ENCODE measurements around the gene ACRBP. TPM values are rescaled to one million over a fixed set of nuclear protein-coding genes. Genes with fewer than 3 reads are reported as not detected.
A peak's percentile ranks its signal among the peaks of the same experiment; 100 is the strongest.

The ACRBP gene
- polyA plus RNA-seq, 10 donors = 2.1 to 3.8 (median 2.5) TPM

GRCh38 chr12:6650832-6651231 is 3.6 kb upstream of the ACRBP start:
- no peak for DNase-seq

DNA sequence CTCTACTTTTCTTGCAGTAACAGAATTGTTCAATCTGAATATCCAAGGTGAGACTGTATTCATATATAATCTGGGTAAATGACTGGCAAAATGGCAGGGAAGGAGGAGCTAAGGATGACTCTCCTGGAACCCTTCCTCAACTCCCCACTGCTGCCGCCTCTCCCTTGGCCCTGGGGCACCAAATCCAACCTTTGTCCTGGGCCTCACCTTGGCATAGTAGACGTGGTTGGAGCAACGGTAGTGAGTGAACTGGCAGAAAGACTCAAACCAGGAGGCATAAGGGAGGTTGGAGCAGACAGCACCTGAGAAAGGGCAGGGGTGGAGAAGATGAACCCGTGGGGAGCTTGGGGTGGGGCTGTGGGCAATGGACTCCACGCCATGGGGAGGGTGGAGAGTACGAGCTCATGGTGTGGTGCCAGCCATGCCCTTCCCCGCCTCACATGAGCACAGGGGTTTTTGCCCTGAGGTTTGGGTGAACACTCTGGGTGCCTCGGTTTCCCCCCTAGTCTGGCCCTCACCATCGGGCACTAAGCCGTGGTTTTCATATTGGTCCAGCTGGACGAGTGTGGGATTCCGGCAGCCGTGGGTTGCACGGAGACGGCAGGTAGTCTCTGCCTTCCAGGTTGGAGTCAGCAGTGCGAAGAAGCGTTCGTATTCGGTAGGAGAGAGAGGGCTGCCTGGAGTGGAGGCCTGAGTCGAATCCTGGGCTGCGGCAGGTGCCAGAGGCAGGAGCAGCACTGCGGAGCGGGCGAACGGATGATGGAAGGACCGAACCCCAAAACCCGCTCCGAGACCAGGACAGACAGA is 753 bp downstream of the ACRBP start:
- no peak for DNase-seq

GRCh38 chr12:6644903-6645302 is 2.3 kb downstream of the ACRBP start:
- peak in 2 of 3 donors; percentile 44 to 74 for DNase-seq

DNA sequence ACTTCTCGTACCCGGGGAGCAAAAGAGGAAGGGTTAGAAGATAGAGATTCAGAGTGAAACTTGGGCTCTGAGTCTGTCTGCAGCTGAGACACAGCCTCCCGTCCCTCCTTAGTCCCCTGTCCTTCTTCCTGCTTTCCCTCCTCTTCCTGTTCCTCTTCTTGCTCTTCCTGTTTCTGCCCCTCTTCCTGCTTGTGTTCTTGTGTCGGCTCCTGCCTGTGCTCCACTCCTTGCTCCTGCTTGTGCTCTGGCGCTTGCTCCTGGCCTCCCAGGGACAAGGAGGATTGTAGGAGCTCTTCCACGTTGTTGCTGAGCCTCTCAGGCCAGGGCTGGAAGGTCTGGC is 3.0 kb downstream of the ACRBP start:
- peak in 1 of 3 donors; percentile 48 for DNase-seq

GRCh38 chr12:6643569-6644256 is 3.5 kb downstream of the ACRBP start:
- no peak for DNase-seq

GRCh38 chr12:6641131-6641530 is 6.1 kb downstream of the ACRBP start:
- no peak for DNase-seq

DNA sequence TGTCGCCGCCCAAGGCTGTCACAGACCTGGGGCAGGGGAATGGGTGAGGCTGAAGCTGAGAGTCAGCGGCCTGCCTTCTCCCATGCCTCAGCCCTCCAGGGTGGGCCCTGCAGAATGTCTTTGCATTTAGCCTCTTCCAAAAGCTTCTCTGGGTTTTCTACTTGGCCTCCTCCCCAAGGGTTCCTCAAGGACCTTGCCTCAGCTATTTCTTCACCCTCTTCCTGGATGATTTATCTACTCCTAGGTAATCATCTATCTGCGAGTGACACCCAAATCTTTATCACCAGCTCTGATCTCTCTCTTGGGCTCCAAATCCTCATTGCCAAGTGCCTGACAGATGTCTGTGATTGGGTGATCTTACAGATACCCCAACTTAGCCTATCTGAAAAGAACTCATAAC is 6.7 kb downstream of the ACRBP start:
- no peak for DNase-seq

- no peak for DNase-seq
Measured at GRCh38 chr12:6639151-6639801, 8.0 kb downstream of the ACRBP start.

DNA sequence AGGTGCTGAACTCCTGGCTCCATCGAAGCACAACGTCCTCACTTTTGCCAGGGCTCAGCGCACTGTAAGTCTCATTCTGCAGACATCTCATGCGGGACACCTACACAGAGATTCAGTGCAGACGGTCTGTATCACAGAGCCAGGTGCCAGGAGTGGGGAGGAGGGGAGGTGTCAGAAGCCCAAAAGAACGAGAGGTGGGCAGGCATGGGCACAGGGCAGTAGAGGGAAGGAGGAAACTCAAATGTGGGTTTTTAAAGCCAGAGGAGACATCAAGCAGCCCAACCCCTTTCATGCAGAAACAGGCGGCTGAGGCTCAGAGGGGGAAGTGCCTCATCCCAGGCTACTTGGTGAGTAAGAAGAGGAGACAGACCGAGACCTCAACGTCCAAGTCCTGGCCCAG is 8.9 kb downstream of the ACRBP start:
- DNase-seq = peak in 1 of 3 donors; percentile 38

GRCh38 chr12:6635856-6636531 is 11.2 kb downstream of the ACRBP start, which contains the start of gene LPAR5:
Gene LPAR5, minus strand, starts transcription at chr12:6635959. Its CDS starts 14,711 bp downstream, at chr12:6621248.
- DNase-seq = peak in 1 of 3 donors; percentile 27

DNA sequence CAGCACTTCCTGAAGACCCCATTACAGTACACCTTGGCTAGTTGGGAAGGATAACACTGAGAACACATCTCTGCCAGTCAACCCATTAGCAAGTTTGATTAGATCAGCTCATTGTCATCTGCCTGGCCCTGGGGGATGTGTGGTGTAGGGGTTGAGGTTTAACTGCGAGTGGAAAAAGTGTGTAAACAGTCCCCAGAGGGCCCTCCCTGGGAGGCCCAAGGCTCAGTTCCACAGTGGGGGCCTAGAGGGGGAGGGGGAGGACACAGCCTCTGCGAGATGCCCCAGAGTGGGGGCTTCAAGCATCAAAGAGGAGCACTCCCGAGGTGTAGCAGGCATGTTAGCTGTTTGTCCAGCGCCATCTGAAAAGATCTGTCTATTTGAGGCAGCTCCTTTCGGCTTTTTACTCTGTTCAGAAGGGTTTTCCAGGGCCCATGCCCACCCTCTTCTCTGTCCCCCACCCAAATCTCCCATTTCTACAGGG is 11.8 kb downstream of the ACRBP start:
- no peak for DNase-seq

GRCh38 chr12:6632026-6632983 is 14.9 kb downstream of the ACRBP start:
- peak in 1 of 3 donors; percentile 78 for DNase-seq

GRCh38 chr12:6631549-6631961 is 15.7 kb downstream of the ACRBP start:
- DNase-seq = no peak

DNA sequence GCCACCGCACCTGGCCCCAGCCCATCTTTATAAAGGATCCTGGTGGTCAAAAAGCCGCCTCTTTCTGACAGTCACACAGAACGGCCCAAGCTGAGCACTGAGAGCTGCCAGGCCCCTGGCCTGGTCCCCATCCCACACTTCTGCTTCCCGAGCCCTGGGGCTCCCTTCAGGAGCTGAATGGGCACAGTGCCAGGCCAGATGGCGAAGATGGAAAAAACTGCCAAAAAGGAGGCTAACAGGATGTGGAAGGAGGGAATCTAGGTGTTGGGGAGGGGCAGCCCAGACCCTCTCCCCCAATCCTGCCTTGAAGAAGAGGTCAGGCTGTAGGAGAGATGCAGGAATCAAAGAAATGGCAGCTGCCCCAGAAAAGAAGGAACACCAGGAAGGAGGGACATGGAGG is 16.5 kb downstream of the ACRBP start:
- DNase-seq = peak in 1 of 3 donors; percentile 62

DNA sequence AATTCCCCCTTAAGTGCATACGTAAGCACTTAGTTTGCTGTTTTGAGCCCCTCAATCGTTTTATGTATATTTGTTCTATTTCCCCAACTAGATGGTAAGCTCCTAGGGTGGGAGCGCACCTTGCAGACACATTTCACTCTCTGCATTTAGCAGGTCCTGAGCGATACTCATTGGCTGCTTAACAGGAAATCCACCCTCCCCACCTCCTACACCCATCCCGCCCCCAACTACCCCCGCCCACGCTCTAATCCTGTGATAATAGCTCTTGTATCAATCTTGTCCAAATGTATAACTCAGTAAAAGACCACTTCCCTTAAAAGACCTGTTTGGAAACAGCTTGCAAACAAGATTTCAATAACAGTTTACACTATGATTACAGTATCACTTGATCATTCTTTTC is 19.6 kb downstream of the ACRBP start:
- no peak for DNase-seq

DNA sequence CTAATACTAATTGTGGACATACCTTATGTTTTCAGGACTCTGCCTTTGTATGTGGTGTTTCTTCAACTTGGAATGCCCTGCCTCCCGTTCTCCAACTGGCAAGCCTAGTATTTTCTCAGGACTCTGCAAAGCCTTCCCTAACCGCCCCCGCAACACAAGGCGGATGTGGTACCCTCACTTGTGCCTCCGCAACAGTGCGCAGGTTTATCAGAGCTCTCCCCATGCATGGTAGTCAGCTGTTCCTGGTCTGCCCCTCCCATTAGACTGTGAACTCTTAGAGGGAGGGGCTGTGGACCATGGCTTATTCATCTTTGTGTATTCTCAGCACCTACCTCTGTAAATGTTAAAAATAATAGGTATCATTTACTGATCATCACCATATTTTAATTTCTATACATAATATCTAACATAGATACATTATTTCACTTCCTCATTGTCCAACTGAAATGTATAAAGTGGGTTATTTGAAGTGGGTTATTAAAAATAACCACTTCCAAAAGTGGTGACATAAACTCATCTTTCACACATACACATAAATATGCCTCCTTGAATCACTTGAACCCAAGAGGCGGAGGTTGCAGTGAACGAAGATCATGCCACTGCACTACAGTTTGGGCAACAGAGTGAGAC is 20.5 kb downstream of the ACRBP start:
- DNase-seq = no peak

- no peak for DNase-seq
Measured at GRCh38 chr12:6620885-6621274, 26.4 kb downstream of the ACRBP start.

- DNase-seq = peak in 2 of 3 donors; percentile 64 to 82
Measured at GRCh38 chr12:6620137-6620884, 26.9 kb downstream of the ACRBP start.

GRCh38 chr12:6618483-6619225 is 28.6 kb downstream of the ACRBP start:
- no peak for DNase-seq

All from muscle of back (tissue), 11 donors.